Vagina (tissue), 2 donors: ENCODE measurements around the gene GPX7.

Source experiments
- CTCF ChIP-seq, 3 experiments: fragments of 450-650 bp in 2 of 3; fragments of 200-600 bp in 1 of 3; sonication (generic) in 1 of 3; IDR thresholded peaks; one replicate each; pipeline ENCODE4 v1.5.1; 2017 to 2019; ENCODE audit warnings: antibody characterized with exemption in 3 of 3, mild to moderate bottlenecking in 2 of 3, moderate library complexity in 2 of 3
- POLR2A ChIP-seq, 2 donors: fragments of 450-650 bp; IDR thresholded peaks; one replicate each; pipeline ENCODE4 v1.6.1; 2017; ENCODE audit warnings: antibody characterized with exemption in 2 of 2, mild to moderate bottlenecking in 2 of 2, moderate library complexity in 2 of 2
- POLR2AphosphoS5 ChIP-seq, 2 donors: sonication (generic); formaldehyde crosslinking; IDR thresholded peaks; one replicate each; pipeline ENCODE4 v1.9.0; 2017; ENCODE audit warnings: antibody characterized with exemption in 2 of 2, mild to moderate bottlenecking in 2 of 2, low read depth in 1 of 2; ENCODE audit not compliant: insufficient read depth in 1 of 2

- TF ChIP-seq POLR2A (IDR thresholded peaks at IDR 0.05) (no peak), POLR2AphosphoS5 (IDR thresholded peaks at IDR 0.05; ENCODE audit: insufficient read depth in 1 of 2, low read depth in 1 of 2) (no peak), CTCF (IDR thresholded peaks at IDR 0.05) (no peak)
Measured at GRCh38 chr1:52567943-52568342, 34.2 kb upstream of the GPX7 start.
